Measurements from ENCODE around the gene CACUL1. TPM values are rescaled to one million over a fixed set of nuclear protein-coding genes. Genes with fewer than 3 reads are reported as not detected.
A peak's percentile ranks its signal among the peaks of the same experiment; 100 is the strongest.

The CACUL1 gene
- 64.5 TPM for total RNA-seq (ENCODE audit: unreplicated experiment)
- long read RNA-seq, full-length matches to known transcripts, result 19 of 36 reads
- long read RNA-seq, partial matches to known transcripts, result 0 of 36 reads
- long read RNA-seq, other reads (novel, unspliced or antisense), result 17 of 36 reads

DNA sequence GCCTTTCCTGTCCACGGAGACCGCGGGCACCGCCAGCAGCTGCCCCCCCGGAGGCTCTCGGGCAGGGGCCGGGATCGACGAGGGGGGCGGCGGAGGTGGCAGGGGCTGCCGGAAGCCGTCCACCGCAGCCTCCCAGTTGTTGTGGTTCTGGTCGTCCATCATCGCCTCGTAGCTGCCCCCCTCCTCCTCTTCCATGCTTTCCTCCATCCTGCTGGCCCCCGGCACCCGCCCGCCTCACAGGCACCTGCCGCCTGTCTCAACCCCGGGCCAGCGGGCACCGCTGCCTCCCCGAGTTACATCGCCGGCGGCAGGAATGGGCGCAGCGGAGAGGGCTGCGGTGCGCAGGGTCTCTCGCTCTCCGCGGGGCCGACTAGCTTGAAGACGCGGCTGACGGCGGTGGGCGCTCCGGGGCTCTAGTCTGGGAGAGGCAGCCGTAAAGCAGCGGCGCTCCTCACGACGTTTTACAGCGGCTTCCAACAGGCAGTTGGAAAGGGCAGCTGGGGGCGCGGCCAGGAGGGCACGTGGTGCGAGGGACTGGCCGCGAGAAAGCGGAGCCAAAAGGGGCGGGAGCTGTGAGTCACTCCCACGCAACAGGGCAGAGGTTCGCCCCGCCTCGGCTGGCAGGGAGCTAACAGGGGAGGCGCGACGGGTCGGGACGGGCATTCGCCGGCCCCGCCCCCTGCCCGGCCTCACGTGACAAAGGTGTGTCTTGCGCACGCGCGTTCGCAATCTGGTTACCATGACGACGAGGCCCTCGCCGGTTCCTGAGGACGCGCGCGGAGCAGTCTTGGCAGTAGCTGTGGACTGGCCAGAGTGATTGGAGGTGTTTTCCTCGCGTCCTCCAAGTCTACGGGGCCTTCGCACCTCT lies at the start of gene CACUL1:
Gene CACUL1, minus strand, starts transcription at position 415 of the 868 bp plus-strand sequence. Its CDS starts 208 bp downstream, at position 207.
- H3K4me3 Mint-ChIP-seq (ENCODE audit: unreplicated experiment), result peak within 1 kb of the TSS; percentile 90

GRCh38 chr10:118804262-118804773 lies 49.5 kb upstream of the CACUL1 start:
- Mint-ChIP-seq H3K27me3 (ENCODE audit: unreplicated experiment) (no peaks in the 10 kb centered on the region), H3K4me3 (ENCODE audit: unreplicated experiment) (no peak overlapping the region), H3K27ac (ENCODE audit: unreplicated experiment) (no peak overlapping the region), H3K36me3 (ENCODE audit: unreplicated experiment) (no peaks in the 10 kb centered on the region), H3K4me1 (ENCODE audit: low read depth, unreplicated experiment) (peaks cover 5% of the 10 kb centered on the region), H3K9me3 (ENCODE audit: unreplicated experiment) (peaks cover 4% of the 10 kb centered on the region)
- TF ChIP-seq CTCF (IDR thresholded peaks at IDR 0.05; ENCODE audit: partially characterized antibody, unreplicated experiment), result no peak
- DNase-seq, result no peak

More for the DNA sequence above, at the start of gene CACUL1:
- TF ChIP-seq CTCF (IDR thresholded peaks at IDR 0.05; ENCODE audit: partially characterized antibody, unreplicated experiment), result no peak
- DNase-seq, result peak; percentile 99
- H3K4me1 Mint-ChIP-seq (ENCODE audit: low read depth, unreplicated experiment), result peaks cover 17% of the 10 kb centered on the region
- peak within 1 kb of the TSS; percentile 97 for H3K27ac Mint-ChIP-seq (ENCODE audit: unreplicated experiment)
- H3K9me3 Mint-ChIP-seq (ENCODE audit: unreplicated experiment), result peaks cover 5% of the 10 kb centered on the region
- peaks cover 6% of the 10 kb centered on the region for H3K27me3 Mint-ChIP-seq (ENCODE audit: unreplicated experiment)
- H3K36me3 Mint-ChIP-seq (ENCODE audit: unreplicated experiment), result no peaks in the 10 kb centered on the region

DNA sequence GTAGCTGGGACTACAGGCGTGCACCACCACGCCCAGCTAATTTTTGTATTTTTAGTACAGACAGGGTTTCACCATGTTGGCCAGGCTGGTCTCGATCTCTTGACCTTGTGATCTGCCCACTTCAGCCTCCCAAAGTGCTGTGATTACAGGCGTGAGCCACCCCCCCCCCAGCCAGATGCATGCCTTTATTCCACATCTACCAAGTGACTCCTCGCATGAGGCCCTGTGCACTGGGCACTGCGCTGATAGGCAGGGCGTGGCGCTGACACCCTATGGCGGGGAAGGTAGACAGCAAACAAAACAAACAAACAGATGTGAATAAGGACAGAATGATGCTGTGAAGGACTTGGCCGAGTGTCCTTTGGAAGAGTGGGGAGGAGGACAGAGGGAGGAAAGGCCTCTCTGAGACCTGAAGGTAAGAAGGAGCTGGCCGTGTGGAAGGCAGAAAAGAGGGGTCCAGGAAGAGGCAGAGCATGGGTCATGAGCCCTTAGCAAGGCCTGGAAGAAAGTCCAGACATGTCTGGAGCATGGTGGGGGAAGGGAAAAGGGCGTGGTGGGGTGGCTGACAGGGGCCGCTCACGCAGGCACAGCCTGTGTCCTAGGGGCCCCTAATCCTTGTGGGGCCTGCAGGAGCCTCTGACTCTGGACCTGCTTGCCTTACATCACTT lies 47.5 kb upstream of the CACUL1 start:
- H3K27me3 Mint-ChIP-seq (ENCODE audit: unreplicated experiment), result no peaks in the 10 kb centered on the region
- H3K9me3 Mint-ChIP-seq (ENCODE audit: unreplicated experiment), result peaks cover 4% of the 10 kb centered on the region
- H3K4me3 Mint-ChIP-seq (ENCODE audit: unreplicated experiment), result no peak overlapping the region
- no peak for DNase-seq
- no peak for TF ChIP-seq CTCF (IDR thresholded peaks at IDR 0.05; ENCODE audit: partially characterized antibody, unreplicated experiment)
- peaks cover 5% of the 10 kb centered on the region for H3K36me3 Mint-ChIP-seq (ENCODE audit: unreplicated experiment)
- H3K27ac Mint-ChIP-seq (ENCODE audit: unreplicated experiment), result no peak overlapping the region
- H3K4me1 Mint-ChIP-seq (ENCODE audit: low read depth, unreplicated experiment), result no peaks in the 10 kb centered on the region

GRCh38 chr10:118800920-118801319 lies 46.1 kb upstream of the CACUL1 start:
- Mint-ChIP-seq H3K9me3 (ENCODE audit: unreplicated experiment) (peaks cover 5% of the 10 kb centered on the region), H3K4me1 (ENCODE audit: low read depth, unreplicated experiment) (no peaks in the 10 kb centered on the region), H3K27ac (ENCODE audit: unreplicated experiment) (peak overlapping the region; percentile 7), H3K36me3 (ENCODE audit: unreplicated experiment) (peaks cover 5% of the 10 kb centered on the region), H3K27me3 (ENCODE audit: unreplicated experiment) (no peaks in the 10 kb centered on the region), H3K4me3 (ENCODE audit: unreplicated experiment) (no peak overlapping the region)
- no peak for TF ChIP-seq CTCF (IDR thresholded peaks at IDR 0.05; ENCODE audit: partially characterized antibody, unreplicated experiment)
- DNase-seq, result no peak

Measured in glutamatergic neuron (in vitro differentiated cells).